GM06990 (cell line): ENCODE measurements around the gene OVCH1.

Source experiments
- DNase-seq: peaks from one replicate; pipeline ENCODE4 v3.0.0-alpha.2; 2011; ENCODE audit not compliant: insufficient read length; ENCODE audit errors: extremely low read depth
- H3K27me3 ChIP-seq: replicated peaks from 2 replicates; pipeline ENCODE4 v1.6.0; 2011; ENCODE audit warnings: low read length; ENCODE audit not compliant: control insufficient read depth, insufficient read depth
- H3K36me3 ChIP-seq: 2 replicates; pipeline ENCODE4 v1.5.1; 2011; ENCODE audit warnings: low read length; ENCODE audit not compliant: control insufficient read depth, insufficient read depth
- H3K4me3 ChIP-seq: replicated peaks from 2 replicates; pipeline ENCODE4 v1.5.1; 2011; ENCODE audit warnings: low read depth, mild to moderate bottlenecking, control low read depth, low read length
- CTCF ChIP-seq: IDR thresholded peaks from 2 replicates; pipeline ENCODE4 v1.5.1; 2011; ENCODE audit warnings: low read length, control low read depth, mild to moderate bottlenecking, inconsistent platforms; ENCODE audit not compliant: insufficient read depth, poor library complexity, severe bottlenecking

The OVCH1 gene

DNA sequence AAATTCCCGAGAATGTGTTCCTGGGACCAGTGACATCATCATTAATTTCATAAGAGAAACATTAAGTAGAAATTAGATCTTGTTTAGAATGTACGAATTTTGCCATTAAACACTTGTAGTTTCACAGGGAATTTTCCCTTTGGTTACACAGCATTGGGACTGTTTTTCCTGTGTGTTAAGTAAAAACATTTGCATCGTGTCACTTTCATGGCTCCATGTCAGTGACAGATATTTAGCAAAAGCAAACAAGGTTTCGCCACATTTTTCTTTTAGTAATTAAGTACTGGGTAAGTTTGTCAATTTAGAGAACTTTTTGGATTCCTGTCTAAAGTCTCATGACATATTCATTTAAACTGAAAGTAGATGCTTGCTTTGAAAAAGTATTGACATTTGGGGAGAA is 45.5 kb upstream of the OVCH1 start:
- TF ChIP-seq CTCF, result no peak
- H3K36me3 ChIP-seq, result no peaks in the 10 kb centered on the region
- H3K4me3 ChIP-seq, result no peak overlapping the region
- H3K27me3 ChIP-seq, result no peaks in the 10 kb centered on the region
- DNase-seq, result no peak

DNA sequence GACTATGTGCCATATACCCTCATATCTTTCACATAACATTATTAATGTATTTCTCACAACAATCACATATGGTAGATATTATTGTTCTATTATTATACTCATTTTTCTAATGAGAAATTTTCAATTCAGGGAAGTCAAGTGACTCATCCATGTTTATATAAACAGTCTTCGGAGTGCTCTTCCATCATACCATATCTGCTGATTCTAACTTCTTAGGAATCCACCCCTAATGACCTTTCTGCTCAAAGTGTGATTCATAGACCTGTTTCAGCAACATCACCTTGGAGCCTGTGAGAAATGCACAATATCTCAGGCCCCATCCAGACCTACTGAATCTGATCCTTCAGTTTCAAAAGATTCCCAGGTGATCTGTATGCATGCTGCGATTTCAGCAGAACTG is 39.8 kb upstream of the OVCH1 start:
- Histone ChIP-seq H3K4me3 (no peak overlapping the region), H3K36me3 (no peaks in the 10 kb centered on the region), H3K27me3 (no peaks in the 10 kb centered on the region)
- DNase-seq, result no peak
- no peak for TF ChIP-seq CTCF

DNA sequence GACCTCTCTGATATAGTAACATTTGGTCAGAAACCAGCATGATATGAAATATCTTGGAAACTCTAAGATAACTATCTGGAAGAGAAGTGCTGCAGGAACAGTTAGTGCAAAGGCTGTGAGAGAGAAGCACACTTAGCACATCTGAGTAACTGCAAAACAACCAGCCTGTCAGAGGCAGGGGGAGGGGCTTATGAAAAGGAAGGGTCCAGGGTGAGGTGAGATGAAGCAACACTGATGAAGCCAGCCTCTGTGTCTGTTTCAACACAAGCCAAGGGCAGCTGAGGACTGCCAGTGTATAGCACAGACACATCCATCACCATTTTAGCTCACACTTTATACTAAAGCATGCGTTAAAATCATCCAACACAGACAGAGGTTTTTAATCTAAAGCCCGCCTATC is 37.4 kb upstream of the OVCH1 start:
- no peaks in the 10 kb centered on the region for H3K27me3 ChIP-seq
- no peak for TF ChIP-seq CTCF
- no peak for DNase-seq
- no peak overlapping the region for H3K4me3 ChIP-seq
- H3K36me3 ChIP-seq, result no peaks in the 10 kb centered on the region

DNA sequence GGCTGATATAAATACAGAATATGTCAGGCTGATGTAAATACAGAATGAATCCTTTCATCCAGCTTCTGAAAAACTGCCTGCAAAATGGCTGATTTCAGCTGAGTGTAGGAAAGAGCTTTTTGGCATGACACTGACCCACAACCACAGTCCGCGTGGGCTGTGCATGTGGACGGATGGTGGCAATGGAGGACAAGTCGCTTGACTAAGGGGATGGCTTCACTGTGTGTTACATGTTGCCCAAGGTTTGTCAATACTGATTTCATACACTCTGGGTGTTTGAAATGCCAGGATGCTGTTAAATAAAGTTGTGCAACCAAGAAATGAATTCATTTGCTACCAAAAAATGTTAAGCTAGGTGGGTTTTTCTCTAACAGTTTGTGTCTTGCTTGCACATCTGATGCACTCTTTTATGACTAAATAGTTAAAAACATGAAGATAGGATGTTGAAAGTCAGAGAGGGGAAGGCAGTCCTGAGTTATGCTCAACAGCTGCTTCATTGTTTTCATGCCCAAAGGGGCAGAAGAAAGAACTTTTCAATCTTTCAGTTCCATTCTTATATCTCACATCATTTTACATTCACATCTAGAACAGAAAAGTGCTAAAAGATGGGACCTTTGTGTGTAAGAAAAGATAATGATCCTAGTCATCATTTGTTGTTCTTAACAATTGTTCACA is 36.5 kb upstream of the OVCH1 start:
- no peak for TF ChIP-seq CTCF

DNA sequence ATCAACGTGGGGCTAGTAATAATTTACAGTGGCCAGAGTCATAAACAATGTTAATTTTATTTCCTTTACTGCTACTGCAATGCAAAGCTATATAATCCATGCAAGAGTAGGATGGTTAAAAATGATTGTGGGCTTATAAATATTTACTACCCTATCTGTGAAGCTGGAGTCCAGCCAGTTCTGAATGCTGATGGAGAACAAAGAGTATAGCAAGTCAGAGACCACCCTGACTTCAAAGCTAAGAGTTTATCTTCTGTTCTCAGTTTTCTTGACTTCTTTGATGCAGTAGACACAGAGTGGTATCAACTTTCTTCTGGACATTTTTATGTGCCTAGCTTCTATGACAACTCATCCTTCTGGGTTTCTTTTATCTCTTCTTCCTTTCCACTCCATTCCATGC is 34.0 kb upstream of the OVCH1 start:
- no peak for TF ChIP-seq CTCF
- Histone ChIP-seq H3K27me3 (no peaks in the 10 kb centered on the region), H3K36me3 (no peaks in the 10 kb centered on the region), H3K4me3 (no peak overlapping the region)
- DNase-seq, result no peak

More for the DNA sequence above, 36.5 kb upstream of the OVCH1 start:
- H3K27me3 ChIP-seq, result no peaks in the 10 kb centered on the region
- no peaks in the 10 kb centered on the region for H3K36me3 ChIP-seq
- no peak overlapping the region for H3K4me3 ChIP-seq
- no peak for DNase-seq

GRCh38 chr12:29530436-29530835 is 33.0 kb upstream of the OVCH1 start:
- Histone ChIP-seq H3K36me3 (no peaks in the 10 kb centered on the region), H3K4me3 (no peak overlapping the region), H3K27me3 (no peaks in the 10 kb centered on the region)
- no peak for DNase-seq
- no peak for TF ChIP-seq CTCF
